ENCODE measurements around the gene CIART.

CIART gene

DNA sequence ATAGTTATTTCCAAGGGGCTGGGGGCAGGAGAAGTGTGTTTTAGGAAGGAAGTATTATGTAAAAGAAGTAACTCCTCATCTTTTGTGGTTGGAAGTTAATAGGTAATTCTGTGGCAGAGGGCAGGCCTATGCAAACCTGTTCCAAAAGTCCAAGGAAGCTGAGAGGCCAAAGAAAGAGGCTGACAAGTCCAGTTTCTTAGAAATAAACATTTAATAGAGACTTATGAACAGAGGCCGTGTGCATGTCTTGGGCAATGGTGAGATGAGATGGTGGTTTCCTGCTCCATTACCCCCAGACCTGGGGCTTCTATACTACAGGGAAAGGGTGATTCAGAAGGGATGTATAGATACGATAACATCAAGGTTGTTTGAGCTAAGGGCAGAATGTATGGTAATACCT is 32.4 kb upstream of the CIART start:
- H3K4me3 ChIP-seq (ENCODE audit: low read depth in 1 of 2, low read length in 1 of 2): no peak overlapping the region
- TF ChIP-seq, protein P1, sequence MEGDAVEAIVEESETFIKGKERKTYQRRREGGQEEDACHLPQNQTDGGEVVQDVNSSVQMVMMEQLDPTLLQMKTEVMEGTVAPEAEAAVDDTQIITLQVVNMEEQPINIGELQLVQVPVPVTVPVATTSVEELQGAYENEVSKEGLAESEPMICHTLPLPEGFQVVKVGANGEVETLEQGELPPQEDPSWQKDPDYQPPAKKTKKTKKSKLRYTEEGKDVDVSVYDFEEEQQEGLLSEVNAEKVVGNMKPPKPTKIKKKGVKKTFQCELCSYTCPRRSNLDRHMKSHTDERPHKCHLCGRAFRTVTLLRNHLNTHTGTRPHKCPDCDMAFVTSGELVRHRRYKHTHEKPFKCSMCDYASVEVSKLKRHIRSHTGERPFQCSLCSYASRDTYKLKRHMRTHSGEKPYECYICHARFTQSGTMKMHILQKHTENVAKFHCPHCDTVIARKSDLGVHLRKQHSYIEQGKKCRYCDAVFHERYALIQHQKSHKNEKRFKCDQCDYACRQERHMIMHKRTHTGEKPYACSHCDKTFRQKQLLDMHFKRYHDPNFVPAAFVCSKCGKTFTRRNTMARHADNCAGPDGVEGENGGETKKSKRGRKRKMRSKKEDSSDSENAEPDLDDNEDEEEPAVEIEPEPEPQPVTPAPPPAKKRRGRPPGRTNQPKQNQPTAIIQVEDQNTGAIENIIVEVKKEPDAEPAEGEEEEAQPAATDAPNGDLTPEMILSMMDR (IDR thresholded peaks at IDR 0.05): no peak

DNA sequence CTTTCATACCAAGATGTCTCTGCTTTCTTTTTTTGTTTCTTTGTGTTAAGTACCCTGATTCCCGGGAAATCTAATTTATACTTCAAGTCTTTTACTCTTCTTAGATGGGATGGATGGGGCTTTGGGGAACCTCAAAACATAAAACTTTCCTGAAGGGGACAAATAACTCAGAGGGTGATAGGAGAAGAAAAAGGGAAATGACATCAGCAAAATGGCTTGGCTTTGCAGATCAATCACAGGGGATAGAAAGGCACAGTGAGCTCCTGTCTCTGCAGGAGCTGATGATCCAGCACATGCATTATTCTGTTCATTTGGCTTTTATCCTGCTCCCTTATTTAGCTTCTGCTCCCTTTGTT is 26.2 kb upstream of the CIART start:
- Histone ChIP-seq H3K4me3 (ENCODE audit: low read depth in 1 of 2, low read length in 1 of 2) (peak overlapping the region; percentile 33 to 44), H3K4me1 (ENCODE audit: control insufficient read depth in 1 of 2, insufficient read depth in 1 of 2, low read depth in 1 of 2, low read length in 1 of 2) (peaks cover 26 to 30% of the 10 kb centered on the region in 2 experiments), H3K27ac (peak overlapping the region; percentile 59), H3K36me3 (no peaks in the 10 kb centered on the region), H3K9me3 (no peaks in the 10 kb centered on the region), H3K27me3 (peaks cover 33% of the 10 kb centered on the region)
- TF ChIP-seq, protein P1 (IDR thresholded peaks at IDR 0.05): no peak

More for the DNA sequence above, 32.4 kb upstream of the CIART start:
- Histone ChIP-seq H3K36me3 (no peaks in the 10 kb centered on the region), H3K27ac (peak overlapping the region; percentile 50), H3K27me3 (no peaks in the 10 kb centered on the region), H3K4me1 (ENCODE audit: control insufficient read depth in 1 of 2, insufficient read depth in 1 of 2, low read depth in 1 of 2, low read length in 1 of 2) (peaks cover 15 to 20% of the 10 kb centered on the region in 2 experiments), H3K9me3 (no peaks in the 10 kb centered on the region)

DNA sequence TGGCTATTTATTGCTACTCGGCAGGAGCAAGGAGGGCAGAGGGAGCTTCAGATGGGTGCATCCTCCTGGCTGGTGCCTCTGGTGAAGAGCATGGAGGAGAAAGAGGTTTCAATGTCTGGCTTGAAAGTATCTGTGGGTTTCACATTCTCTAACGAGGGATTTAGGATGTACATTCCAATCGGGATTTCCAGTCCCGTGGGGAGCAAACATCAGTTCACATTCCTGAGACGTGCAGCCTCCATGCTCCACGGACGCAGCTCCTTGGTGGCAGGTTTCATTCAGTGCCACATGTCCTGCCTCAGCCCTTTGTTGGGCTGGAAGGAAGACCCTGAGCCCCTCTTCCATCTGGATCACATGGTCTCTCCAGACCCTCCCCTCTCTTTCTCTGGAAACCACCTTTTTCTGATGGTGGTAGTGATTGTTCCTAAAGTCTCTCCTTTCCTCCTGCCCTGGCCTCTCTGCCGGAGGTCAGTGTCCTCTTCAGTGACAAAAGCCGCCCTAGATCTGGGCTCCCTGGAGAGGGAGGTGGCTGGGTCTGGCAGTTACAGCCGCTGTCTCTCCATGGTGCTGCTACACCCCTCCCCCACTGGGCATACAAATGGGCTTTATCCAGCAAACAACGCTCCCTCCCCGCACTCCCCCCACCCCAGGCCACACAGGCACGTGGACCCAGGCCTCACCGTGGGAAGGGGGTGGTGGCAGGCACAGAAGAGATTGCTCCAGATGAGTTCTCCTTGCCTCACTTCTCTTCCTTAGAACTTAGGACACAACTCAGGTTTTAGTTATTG is 25.6 kb upstream of the CIART start:
- H3K9me3 ChIP-seq: no peaks in the 10 kb centered on the region
- H3K27ac ChIP-seq: peak overlapping the region; percentile 59
- peaks cover 33% of the 10 kb centered on the region for H3K27me3 ChIP-seq
- H3K36me3 ChIP-seq: no peaks in the 10 kb centered on the region
- TF ChIP-seq, protein P1 (IDR thresholded peaks at IDR 0.05): no peak
- H3K4me3 ChIP-seq (ENCODE audit: low read depth in 1 of 2, low read length in 1 of 2): peak overlapping the region in 1 of 2 experiments; percentile 33
- peaks cover 26 to 30% of the 10 kb centered on the region in 2 experiments for H3K4me1 ChIP-seq (ENCODE audit: control insufficient read depth in 1 of 2, insufficient read depth in 1 of 2, low read depth in 1 of 2, low read length in 1 of 2)

DNA sequence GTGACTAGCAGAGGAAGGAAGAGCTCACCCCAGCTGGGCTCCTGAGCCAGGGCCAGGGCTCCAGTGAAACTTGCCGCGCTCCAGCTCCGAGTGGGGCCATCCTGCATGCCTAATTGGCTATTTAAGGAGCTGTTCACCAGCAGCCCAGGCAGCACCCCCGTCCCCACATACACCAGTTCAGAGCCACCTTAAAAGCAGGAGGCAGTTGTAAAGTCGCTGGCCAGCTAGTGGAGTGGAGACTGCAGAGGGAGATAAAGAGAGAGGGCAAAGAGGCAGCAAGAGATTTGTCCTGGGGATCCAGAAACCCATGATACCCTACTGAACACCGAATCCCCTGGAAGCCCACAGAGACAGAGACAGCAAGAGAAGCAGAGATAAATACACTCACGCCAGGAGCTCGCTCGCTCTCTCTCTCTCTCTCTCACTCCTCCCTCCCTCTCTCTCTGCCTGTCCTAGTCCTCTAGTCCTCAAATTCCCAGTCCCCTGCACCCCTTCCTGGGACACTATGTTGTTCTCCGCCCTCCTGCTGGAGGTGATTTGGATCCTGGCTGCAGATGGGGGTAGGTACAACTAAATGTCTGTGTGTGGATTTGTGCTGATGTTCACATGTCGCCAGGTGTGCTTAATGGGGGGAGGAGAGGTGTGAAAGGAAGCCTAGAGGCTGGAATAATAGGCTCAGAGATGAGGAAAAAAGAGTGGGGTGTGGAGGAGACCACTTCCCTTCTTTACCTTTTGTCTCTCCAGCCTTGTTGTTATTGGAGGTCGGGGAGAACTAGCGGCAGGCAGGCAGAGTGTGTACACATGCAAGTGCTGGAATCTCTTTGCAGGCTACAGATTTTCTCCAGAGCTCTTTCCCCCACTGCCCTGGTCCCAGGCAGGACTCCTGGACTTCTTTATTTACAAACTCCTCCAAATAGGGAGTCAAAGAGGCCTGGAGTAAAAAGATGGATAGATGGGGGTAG is 24.4 kb upstream of the CIART start, which contains the start of gene CA14:
Gene CA14 (plus strand): TSS at position 151 of the 962 bp plus-strand sequence. CDS start 355 bp downstream, at position 506.
- TF ChIP-seq, protein P1 (IDR thresholded peaks at IDR 0.05): no peak
- H3K9me3 ChIP-seq: no peaks in the 10 kb centered on the region
- H3K36me3 ChIP-seq: no peaks in the 10 kb centered on the region
- H3K4me3 ChIP-seq (ENCODE audit: low read depth in 1 of 2, low read length in 1 of 2): no peak within 1 kb of the TSS
- no peak within 1 kb of the TSS for H3K27ac ChIP-seq
- H3K4me1 ChIP-seq (ENCODE audit: control insufficient read depth in 1 of 2, insufficient read depth in 1 of 2, low read depth in 1 of 2, low read length in 1 of 2): peaks cover 26 to 30% of the 10 kb centered on the region in 2 experiments
- H3K27me3 ChIP-seq: peaks cover 33% of the 10 kb centered on the region

DNA sequence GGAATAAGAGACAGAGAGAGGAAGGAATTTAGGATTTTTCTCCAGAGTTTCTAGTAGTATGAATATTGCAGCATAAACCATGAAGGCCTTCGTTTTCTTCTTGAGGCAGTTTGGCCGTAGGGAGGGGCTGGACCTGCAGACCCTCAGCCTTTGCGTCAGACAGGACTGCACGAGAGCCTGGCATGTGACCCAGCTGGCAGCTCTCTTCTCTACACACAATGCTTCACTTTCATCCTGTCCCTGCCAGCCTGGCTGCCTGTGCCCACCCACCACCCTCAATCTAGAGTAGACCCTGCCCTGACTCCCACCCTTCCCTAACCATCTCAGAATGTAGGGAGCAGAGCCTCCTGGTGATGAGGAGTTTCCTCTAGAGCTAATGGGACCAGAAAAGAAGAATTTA is 23.1 kb upstream of the CIART start:
- peaks cover 27 to 30% of the 10 kb centered on the region in 2 experiments for H3K4me1 ChIP-seq (ENCODE audit: control insufficient read depth in 1 of 2, insufficient read depth in 1 of 2, low read depth in 1 of 2, low read length in 1 of 2)
- H3K27me3 ChIP-seq: peaks cover 33% of the 10 kb centered on the region
- H3K4me3 ChIP-seq (ENCODE audit: low read depth in 1 of 2, low read length in 1 of 2): no peak overlapping the region
- TF ChIP-seq, protein P1 (IDR thresholded peaks at IDR 0.05): no peak
- no peak overlapping the region for H3K27ac ChIP-seq
- peaks cover 3% of the 10 kb centered on the region for H3K36me3 ChIP-seq
- no peaks in the 10 kb centered on the region for H3K9me3 ChIP-seq
